PC-9 (cell line): ENCODE measurements around the gene ARHGAP24. TPM values are rescaled to one million over a fixed set of nuclear protein-coding genes. Genes with fewer than 3 reads are reported as not detected.

Experiments
- BruUV-seq: library from RNA; stranded (reverse); fragments of 400-500 nt; replicated peaks from 2 replicates; lab custom pipeline; 2021; lab: Mats Ljungman, UMichigan
- CTCF ChIA-PET: fragments of 300-600 bp; sonication (Branson Sonifier 250); formaldehyde crosslinking; loops from one replicate; lab custom pipeline; 2022; ENCODE audit warnings: antibody characterized with exemption; lab: Charles Lee
- POLR2A ChIA-PET: fragments of 300-600 bp; sonication (Branson Sonifier 250); formaldehyde crosslinking; loops from one replicate; lab custom pipeline; 2022; ENCODE audit warnings: antibody characterized with exemption; ENCODE audit not compliant: unreplicated experiment; lab: Charles Lee
- DNase-seq, 2 experiments: peaks; one replicate each; pipeline versions ENCODE4 v3.0.0 to v3.0.0-alpha.2; 2015 to 2022; ENCODE audit warnings: mixed read lengths in 1 of 2
- H2AFZ ChIP-seq: fragments of 200-600 bp; sonication (generic); 2 replicates; pipeline ENCODE4 v1.8.1; 2017; ENCODE audit warnings: antibody characterized with exemption
- H3F3A ChIP-seq: fragments of 200-600 bp; sonication (generic); 2 replicates; pipeline ENCODE4 v1.8.1; 2017; ENCODE audit warnings: antibody characterized with exemption, mild to moderate bottlenecking, low read depth; ENCODE audit not compliant: insufficient read depth
- H3K27ac ChIP-seq: fragments of 200-600 bp; sonication (generic); 2 replicates; pipeline ENCODE4 v1.6.1; 2016; ENCODE audit warnings: mixed run types
- H3K27me3 ChIP-seq: fragments of 200-600 bp; sonication (generic); 2 replicates; pipeline ENCODE4 v1.6.1; 2016; ENCODE audit warnings: low read depth, mixed run types; ENCODE audit not compliant: insufficient read depth
- H3K36me3 ChIP-seq: fragments of 200-600 bp; sonication (generic); 2 replicates; pipeline ENCODE4 v1.6.1; 2016; ENCODE audit warnings: low read depth, mixed run types
- H3K4me1 ChIP-seq: fragments of 200-600 bp; sonication (generic); replicated peaks from 2 replicates; pipeline ENCODE4 v1.6.1; 2016; ENCODE audit warnings: mixed run types; ENCODE audit not compliant: insufficient read depth
- H3K4me2 ChIP-seq: fragments of 200-600 bp; sonication (generic); 2 replicates; pipeline ENCODE4 v1.6.1; 2017; ENCODE audit warnings: mixed run types
- H3K4me3 ChIP-seq: fragments of 200-600 bp; sonication (generic); 2 replicates; pipeline ENCODE4 v1.6.1; 2016; ENCODE audit warnings: mixed run types
- H3K79me2 ChIP-seq: fragments of 200-600 bp; sonication (generic); 2 replicates; pipeline ENCODE4 v1.6.1; 2017; ENCODE audit warnings: low read depth, mixed run types
- H3K9me2 ChIP-seq: fragments of 200-600 bp; sonication (generic); 2 replicates; pipeline ENCODE4 v1.8.1; 2017; ENCODE audit warnings: mild to moderate bottlenecking; ENCODE audit not compliant: insufficient read depth
- H3K9me3 ChIP-seq: fragments of 200-600 bp; sonication (generic); 2 replicates; pipeline ENCODE4 v1.8.1; 2016; ENCODE audit warnings: low read depth; ENCODE audit not compliant: insufficient read depth
- H4K20me1 ChIP-seq: fragments of 200-600 bp; sonication (generic); 2 replicates; pipeline ENCODE4 v1.8.1; 2017; ENCODE audit not compliant: insufficient read depth
- CTCF ChIP-seq: fragments of 200-600 bp; sonication (generic); conservative IDR thresholded peaks from 2 replicates; pipeline ENCODE4 v1.6.1; 2017; ENCODE audit warnings: mixed run types, antibody characterized with exemption, mild to moderate bottlenecking, moderate library complexity
- EZH2 ChIP-seq: fragments of 200-600 bp; sonication (generic); IDR thresholded peaks from 2 replicates; pipeline ENCODE4 v1.8.0; 2017; ENCODE audit warnings: antibody characterized with exemption, low read depth
- intact Hi-C: fragments of 100-400 bp; cut with micrococcal nuclease; formaldehyde crosslinking; loops from one replicate; pipeline ENCODE4 v1.10.0; 2022; ENCODE audit not compliant: unreplicated experiment
- total RNA-seq: library from RNA; stranded (reverse); gene quantifications from 2 replicates; pipeline ENCODE4 v1.2.3, GENCODE V29; 2021

ARHGAP24 gene
- total RNA-seq, 1 experiment from 2014 or later, result 2.2 TPM

- Histone ChIP-seq H3K4me3 (no peak overlapping the region), H3K4me2 (no peak overlapping the region), H3K27me3 (no peaks in the 10 kb centered on the region), H3K9me2 (no peaks in the 10 kb centered on the region), H2AFZ (no peak overlapping the region), H3K4me1 (no peaks in the 10 kb centered on the region), H4K20me1 (no peaks in the 10 kb centered on the region), H3F3A (no peaks in the 10 kb centered on the region), H3K79me2 (no peaks in the 10 kb centered on the region), H3K27ac (no peak overlapping the region), H3K9me3 (no peaks in the 10 kb centered on the region), H3K36me3 (no peaks in the 10 kb centered on the region)
- CTCF ChIA-PET, result no interaction called here
- no TSS peak for BruUV-seq
- POLR2A ChIA-PET, result no interaction called here
- intact Hi-C loops, result no loop called here
- TF ChIP-seq EZH2, result no peak
- no peak for TF ChIP-seq CTCF
- no peak for DNase-seq
Measured at GRCh38 chr4:85715991-85716737, 241.2 kb downstream of the ARHGAP24 start.

- ChIA-PET POLR2A (no interaction called here), CTCF (no interaction called here)
- no peaks in the 10 kb centered on the region for H3K36me3 ChIP-seq
- no peaks in the 10 kb centered on the region for H3K4me1 ChIP-seq
- no peaks in the 10 kb centered on the region for H3K9me2 ChIP-seq
- H3F3A ChIP-seq, result no peaks in the 10 kb centered on the region
- intact Hi-C loops, result no loop called here
- H3K9me3 ChIP-seq, result no peaks in the 10 kb centered on the region
- no peak overlapping the region for H3K27ac ChIP-seq
- H3K27me3 ChIP-seq, result no peaks in the 10 kb centered on the region
- DNase-seq, result no peak
- H3K79me2 ChIP-seq, result no peaks in the 10 kb centered on the region
- TF ChIP-seq CTCF (no peak), EZH2 (no peak)
- H3K4me2 ChIP-seq, result no peak overlapping the region
- H2AFZ ChIP-seq, result no peak overlapping the region
- BruUV-seq, result no TSS peak
- H4K20me1 ChIP-seq, result no peaks in the 10 kb centered on the region
- no peak overlapping the region for H3K4me3 ChIP-seq
Measured at GRCh38 chr4:85717351-85717750, 242.4 kb downstream of the ARHGAP24 start.

- DNase-seq, result no peak
- TF ChIP-seq EZH2 (no peak), CTCF (no peak)
- Histone ChIP-seq H3K4me2 (no peak overlapping the region), H3K27me3 (no peaks in the 10 kb centered on the region), H3K9me2 (no peaks in the 10 kb centered on the region), H4K20me1 (no peaks in the 10 kb centered on the region), H3K4me1 (no peaks in the 10 kb centered on the region), H3K36me3 (no peaks in the 10 kb centered on the region), H3K4me3 (no peak overlapping the region), H3K9me3 (no peaks in the 10 kb centered on the region), H2AFZ (no peak overlapping the region), H3K27ac (no peak overlapping the region), H3F3A (no peaks in the 10 kb centered on the region), H3K79me2 (no peaks in the 10 kb centered on the region)
- intact Hi-C loops, result no loop called here
- ChIA-PET POLR2A (no interaction called here), CTCF (no interaction called here)
- BruUV-seq, result no TSS peak
Measured at GRCh38 chr4:85717847-85718246, 242.9 kb downstream of the ARHGAP24 start.
